OCI-LY3 (cell line): ENCODE results near the gene GFM1.

ENCODE experiments used
- EZH2phosphoT487 ChIP-seq: fragments of 200-600 bp; shearing (Covaris generic); IDR thresholded peaks from 2 replicates; pipeline ENCODE4 v1.6.1; 2018; ENCODE audit warnings: antibody characterized with exemption, mixed run types, low read depth
- TF ChIP-seq, protein P1 (sequence below): fragments of 200-600, 300-600 bp; sonication (generic); IDR thresholded peaks from 2 replicates; pipeline ENCODE4 v1.5.1; 2014; ENCODE audit warnings: antibody characterized with exemption, low read length, low read depth

DNA sequence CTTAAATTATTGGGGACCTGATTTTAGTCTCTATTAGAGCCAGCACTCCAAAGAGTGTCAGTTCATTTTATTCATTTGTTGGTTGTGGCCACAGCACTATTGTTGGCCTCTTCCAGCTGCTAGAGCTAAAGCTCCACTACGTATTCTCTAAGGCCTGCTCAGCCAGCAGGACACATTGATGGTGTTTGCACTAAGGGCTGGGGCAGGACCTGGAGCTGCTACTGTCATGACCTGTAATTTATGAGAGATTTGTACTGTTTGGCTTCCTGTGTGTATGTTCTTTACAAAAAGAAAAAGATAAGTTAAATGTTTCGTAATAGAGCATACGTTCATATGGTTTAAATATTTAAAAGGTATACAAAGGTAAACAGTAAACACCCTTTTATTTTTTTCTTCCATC is 8.1 kb downstream of the GFM1 start:
- TF ChIP-seq, protein P1, sequence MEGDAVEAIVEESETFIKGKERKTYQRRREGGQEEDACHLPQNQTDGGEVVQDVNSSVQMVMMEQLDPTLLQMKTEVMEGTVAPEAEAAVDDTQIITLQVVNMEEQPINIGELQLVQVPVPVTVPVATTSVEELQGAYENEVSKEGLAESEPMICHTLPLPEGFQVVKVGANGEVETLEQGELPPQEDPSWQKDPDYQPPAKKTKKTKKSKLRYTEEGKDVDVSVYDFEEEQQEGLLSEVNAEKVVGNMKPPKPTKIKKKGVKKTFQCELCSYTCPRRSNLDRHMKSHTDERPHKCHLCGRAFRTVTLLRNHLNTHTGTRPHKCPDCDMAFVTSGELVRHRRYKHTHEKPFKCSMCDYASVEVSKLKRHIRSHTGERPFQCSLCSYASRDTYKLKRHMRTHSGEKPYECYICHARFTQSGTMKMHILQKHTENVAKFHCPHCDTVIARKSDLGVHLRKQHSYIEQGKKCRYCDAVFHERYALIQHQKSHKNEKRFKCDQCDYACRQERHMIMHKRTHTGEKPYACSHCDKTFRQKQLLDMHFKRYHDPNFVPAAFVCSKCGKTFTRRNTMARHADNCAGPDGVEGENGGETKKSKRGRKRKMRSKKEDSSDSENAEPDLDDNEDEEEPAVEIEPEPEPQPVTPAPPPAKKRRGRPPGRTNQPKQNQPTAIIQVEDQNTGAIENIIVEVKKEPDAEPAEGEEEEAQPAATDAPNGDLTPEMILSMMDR = no peak
- no peak for TF ChIP-seq EZH2phosphoT487
